AG04450 (cell line): Measurements from ENCODE around the gene RALGDS. TPM values are rescaled to one million over a fixed set of nuclear protein-coding genes. Genes with fewer than 3 reads are reported as not detected.

Experiments used
- CTCF ChIA-PET: fragments of 300-600, 350-600 bp; formaldehyde crosslinking; extraction: SDS; loops from one replicate; lab custom pipeline; 2022; ENCODE audit warnings: antibody characterized with exemption, inconsistent platforms; lab: Charles Lee
- POLR2A ChIA-PET: fragments of 350-600 bp; formaldehyde crosslinking; extraction: SDS; loops from one replicate; lab custom pipeline; 2021; ENCODE audit warnings: antibody characterized with exemption, inconsistent platforms; lab: Yijun Ruan, JAX
- DNase-seq: peaks from one replicate; pipeline ENCODE4 v3.0.0-alpha.2; 2011; ENCODE audit warnings: low read depth, low spot score
- H3K27ac ChIP-seq: one replicate; pipeline ENCODE4 v1.5.1; 2012; ENCODE audit warnings: low read depth, low read length, control low read depth
- H3K27me3 ChIP-seq: one replicate; pipeline ENCODE4 v1.6.0; 2012; ENCODE audit warnings: low read length; ENCODE audit not compliant: control insufficient read depth, insufficient read depth
- H3K4me3 ChIP-seq: 2 replicates; pipeline ENCODE4 v1.5.1; 2011; ENCODE audit warnings: mild to moderate bottlenecking, low read depth, low read length, control low read depth
- H3K9me3 ChIP-seq: 2 replicates; pipeline ENCODE4 v1.5.1; 2012; ENCODE audit warnings: low read length; ENCODE audit not compliant: control insufficient read depth, insufficient read depth
- polyA plus RNA-seq: library from polyadenylated mRNA; depleted of rRNA; stranded (reverse); fragments of >200 nt; gene quantifications from 2 replicates; pipeline ENCODE4 v1.2.3, GENCODE V29; 2011
- TF ChIP-seq, protein P1 (sequence below): IDR thresholded peaks from 2 replicates; pipeline ENCODE4 v1.5.1; 2011; ENCODE audit warnings: low read depth, low read length, control low read depth, inconsistent platforms

RALGDS gene
- polyA plus RNA-seq, 1 experiment, result 19.1 TPM

DNA sequence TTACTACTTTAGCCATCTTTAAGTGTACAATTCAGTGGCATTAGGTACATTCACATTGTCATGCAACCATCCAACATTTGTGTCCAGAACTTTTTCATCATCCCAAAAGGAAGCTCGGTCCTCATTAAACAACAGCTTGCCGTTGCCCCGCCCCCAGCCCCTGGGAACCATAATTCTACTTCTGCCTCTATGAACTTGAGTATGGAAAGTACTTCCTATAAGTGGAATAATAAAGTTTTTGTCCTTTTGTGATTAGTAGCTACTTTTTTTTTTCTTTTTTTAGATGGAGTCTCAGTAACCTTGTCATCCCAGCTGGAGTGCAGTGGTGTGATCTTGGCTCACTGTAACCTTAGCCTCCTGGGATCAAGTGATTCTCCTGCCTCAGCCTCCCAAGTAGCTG, 37.7 kb upstream of the RALGDS start:
- no peak overlapping the region for H3K4me3 ChIP-seq
- H3K27ac ChIP-seq, result no peak overlapping the region
- TF ChIP-seq, protein P1, sequence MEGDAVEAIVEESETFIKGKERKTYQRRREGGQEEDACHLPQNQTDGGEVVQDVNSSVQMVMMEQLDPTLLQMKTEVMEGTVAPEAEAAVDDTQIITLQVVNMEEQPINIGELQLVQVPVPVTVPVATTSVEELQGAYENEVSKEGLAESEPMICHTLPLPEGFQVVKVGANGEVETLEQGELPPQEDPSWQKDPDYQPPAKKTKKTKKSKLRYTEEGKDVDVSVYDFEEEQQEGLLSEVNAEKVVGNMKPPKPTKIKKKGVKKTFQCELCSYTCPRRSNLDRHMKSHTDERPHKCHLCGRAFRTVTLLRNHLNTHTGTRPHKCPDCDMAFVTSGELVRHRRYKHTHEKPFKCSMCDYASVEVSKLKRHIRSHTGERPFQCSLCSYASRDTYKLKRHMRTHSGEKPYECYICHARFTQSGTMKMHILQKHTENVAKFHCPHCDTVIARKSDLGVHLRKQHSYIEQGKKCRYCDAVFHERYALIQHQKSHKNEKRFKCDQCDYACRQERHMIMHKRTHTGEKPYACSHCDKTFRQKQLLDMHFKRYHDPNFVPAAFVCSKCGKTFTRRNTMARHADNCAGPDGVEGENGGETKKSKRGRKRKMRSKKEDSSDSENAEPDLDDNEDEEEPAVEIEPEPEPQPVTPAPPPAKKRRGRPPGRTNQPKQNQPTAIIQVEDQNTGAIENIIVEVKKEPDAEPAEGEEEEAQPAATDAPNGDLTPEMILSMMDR, result no peak
- no peaks in the 10 kb centered on the region; the same call in 1 of the 2 replicates for H3K9me3 ChIP-seq
- CTCF ChIA-PET, result interaction anchor here (1.0 to 2.4 kb wide), 5 partner anchors 11 to 137 kb away, joined by 3 to 22 read pairs (median 8); no protein-coding TSS in a partner anchor
- DNase-seq, result no peak
- H3K27me3 ChIP-seq, result peaks cover 5% of the 10 kb centered on the region
- POLR2A ChIA-PET, result no interaction called here

DNA sequence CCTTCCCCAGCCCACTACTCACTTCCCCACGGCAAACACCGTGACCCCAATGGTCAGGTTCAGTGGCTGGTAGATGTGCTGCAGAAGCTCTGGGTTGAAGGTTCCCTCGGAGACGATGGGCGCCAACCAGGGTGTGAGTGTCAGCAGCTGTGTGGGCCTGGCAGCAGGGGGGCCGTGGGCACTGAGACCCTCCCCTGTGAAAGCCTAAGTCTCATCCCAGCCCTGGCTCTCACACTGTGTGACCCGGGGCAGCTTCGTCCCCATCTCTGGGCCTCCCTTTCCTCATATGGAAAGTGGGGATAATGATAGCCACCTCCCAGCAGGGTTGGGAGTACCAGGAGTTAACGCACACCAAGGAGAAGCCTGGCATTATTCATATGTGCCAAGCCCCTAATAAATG, 34.1 kb upstream of the RALGDS start:
- ChIA-PET POLR2A (no interaction called here), CTCF (interaction anchor here (1.9 to 2.7 kb wide), 2 partner anchors 8 to 10 kb away, joined by 5 to 8 read pairs; no protein-coding TSS in a partner anchor)
- DNase-seq, result no peak
- H3K9me3 ChIP-seq, result no peaks in the 10 kb centered on the region
- no peak overlapping the region for H3K27ac ChIP-seq
- H3K27me3 ChIP-seq, result no peaks in the 10 kb centered on the region
- TF ChIP-seq, protein P1, result no peak
- H3K4me3 ChIP-seq, result no peak overlapping the region

DNA sequence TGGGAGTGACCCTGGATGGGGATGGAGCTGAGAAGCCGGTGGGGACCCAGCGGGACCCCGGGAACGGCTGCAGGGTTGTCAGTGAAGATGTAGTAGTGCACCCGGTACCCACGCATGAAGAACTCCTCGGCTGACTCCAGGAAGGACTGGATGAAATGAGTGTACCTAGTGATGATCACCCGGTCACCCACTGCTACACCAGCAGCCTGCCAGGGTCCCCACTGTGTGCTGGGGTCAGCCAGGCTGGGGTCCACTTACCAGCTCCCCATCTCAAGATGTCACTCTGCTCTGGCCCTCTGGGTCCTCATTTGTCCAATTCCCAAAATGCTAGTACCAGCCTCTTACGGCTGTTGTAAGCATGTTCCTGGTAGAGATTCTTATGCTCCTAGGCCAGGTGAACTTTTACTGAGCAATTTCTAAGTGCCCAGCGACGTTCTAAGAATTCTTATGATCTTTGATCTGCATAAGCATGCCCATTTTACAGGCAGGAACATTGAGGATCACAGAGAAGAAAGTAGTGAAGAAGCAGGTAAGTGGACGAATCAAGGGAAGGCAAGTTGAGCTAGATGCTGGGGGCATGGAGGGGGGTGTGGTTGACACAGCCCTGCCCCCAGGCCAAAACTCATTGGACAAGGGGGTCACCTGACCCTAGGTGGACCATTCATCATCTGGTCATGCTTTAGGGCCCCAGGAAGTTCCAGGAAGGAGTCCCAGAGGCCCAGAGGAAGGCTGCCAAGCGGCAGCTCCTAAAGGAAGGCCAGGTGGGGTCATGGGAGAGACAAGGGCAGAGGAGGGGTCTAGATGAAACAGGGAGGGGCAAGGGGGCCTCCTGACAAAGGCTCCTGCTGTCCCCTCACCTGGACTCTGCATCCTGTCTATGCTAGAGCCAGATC, 33.3 kb upstream of the RALGDS start:
- Histone ChIP-seq H3K9me3 (no peaks in the 10 kb centered on the region), H3K4me3 (no peak overlapping the region), H3K27me3 (no peaks in the 10 kb centered on the region), H3K27ac (no peak overlapping the region)
- DNase-seq, result no peak
- POLR2A ChIA-PET, result no interaction called here
- TF ChIP-seq, protein P1, result no peak
- CTCF ChIA-PET, result interaction anchor here (2.7 kb wide), 1 partner anchor 10 kb away, joined by 8 read pairs; no protein-coding TSS in a partner anchor

DNA sequence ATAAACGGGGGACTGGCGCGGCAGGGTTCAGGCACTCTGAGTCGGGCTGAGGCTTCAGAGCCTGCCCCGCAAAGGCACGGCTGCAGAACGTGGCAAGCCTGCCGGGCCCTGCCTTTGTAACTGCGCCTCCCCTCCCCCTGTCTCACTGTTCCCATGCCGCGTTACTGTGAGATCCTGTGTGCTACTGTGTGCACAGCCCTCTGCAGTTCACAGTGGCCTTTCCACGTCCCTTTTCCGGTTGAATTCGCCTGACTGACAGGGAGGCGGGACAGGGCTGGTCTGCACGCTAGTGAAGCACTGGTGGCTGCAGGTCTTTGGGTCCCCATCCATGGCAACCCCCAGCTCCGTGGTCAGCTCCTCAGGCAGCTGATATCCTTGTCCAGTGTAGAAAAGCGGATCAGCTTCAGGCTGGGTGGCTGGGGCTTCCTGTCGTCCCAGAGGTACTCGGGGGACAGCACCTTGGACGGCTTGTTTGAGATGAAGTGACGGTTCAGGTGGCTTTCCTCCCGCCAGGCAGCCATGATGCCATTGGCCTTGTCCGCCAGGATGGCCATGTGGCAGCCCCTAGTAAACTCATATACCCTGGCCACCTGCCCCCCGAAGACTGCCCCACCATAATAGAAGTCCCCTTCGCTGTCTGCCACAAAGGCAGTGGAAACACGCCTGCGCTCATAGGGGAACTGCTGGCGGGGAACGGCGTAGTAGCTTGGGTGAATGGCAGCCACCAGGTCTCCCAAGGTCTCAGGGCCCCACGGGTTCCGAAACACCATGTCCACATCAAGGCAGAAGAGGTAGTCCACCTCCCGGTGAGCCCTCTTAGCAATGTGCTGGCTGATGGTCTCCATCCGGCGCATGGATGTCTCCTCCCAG, 32.4 kb upstream of the RALGDS start:
- Histone ChIP-seq H3K9me3 (no peaks in the 10 kb centered on the region), H3K4me3 (no peak overlapping the region), H3K27ac (no peak overlapping the region), H3K27me3 (no peaks in the 10 kb centered on the region)
- POLR2A ChIA-PET, result no interaction called here
- CTCF ChIA-PET, result interaction anchor here (1.0 to 2.7 kb wide), 2 partner anchors 9 to 27 kb away, joined by 3 to 8 read pairs; no protein-coding TSS in a partner anchor
- DNase-seq, result no peak
- TF ChIP-seq, protein P1, result no peak
